HFFc6 (cell line): ENCODE results near the gene TRIM63. TPM values are rescaled to one million over a fixed set of nuclear protein-coding genes. Genes with fewer than 3 reads are reported as not detected.

Experiments used
- DNase-seq: peaks from one replicate; pipeline ENCODE4 v3.0.0-alpha.2; 2018
- H3K27ac Mint-ChIP-seq: 2 replicates; pipeline ENCODE4 v1.8.0; 2020; ENCODE audit warnings: mild to moderate bottlenecking, mixed read lengths
- H3K27me3 Mint-ChIP-seq: 2 replicates; pipeline ENCODE4 v1.8.0; 2021; ENCODE audit warnings: mild to moderate bottlenecking, moderate library complexity, mixed read lengths; ENCODE audit not compliant: insufficient read depth
- H3K36me3 Mint-ChIP-seq: 2 replicates; pipeline ENCODE4 v1.8.0; 2021; ENCODE audit warnings: low read depth, mixed read lengths
- H3K4me1 Mint-ChIP-seq: 2 replicates; pipeline ENCODE4 v1.8.0; 2020; ENCODE audit warnings: low read depth, mixed read lengths
- H3K4me3 Mint-ChIP-seq: 2 replicates; pipeline ENCODE4 v1.8.0; 2020; ENCODE audit warnings: mild to moderate bottlenecking, moderate library complexity, mixed read lengths
- H3K9me3 Mint-ChIP-seq: 2 replicates; pipeline ENCODE4 v1.8.0; 2020; ENCODE audit warnings: mild to moderate bottlenecking, mixed read lengths
- CTCF ChIP-seq: fragments of 200-600 bp; sonication (generic); IDR thresholded peaks from 2 replicates; pipeline ENCODE4 v1.5.0; 2021; ENCODE audit warnings: antibody characterized with exemption, mild to moderate bottlenecking
- total RNA-seq, 6 experiments: library from RNA; stranded (reverse); fragmentation: NEBNext Ultra II Directional; extraction: Animal tissue kit (Norgen Biotek cat#: 25700); gene quantifications; 2 replicates in 1 of 6; 3 replicates in 5 of 6; pipeline ENCODE4 v1.2.3, GENCODE V29; 2021

The TRIM63 gene
- total RNA-seq, 6 experiments from 2014 or later: not detected

GRCh38 chr1:26031611-26032220, 35.7 kb downstream of the TRIM63 start:
- Mint-ChIP-seq H3K9me3 (no peaks in the 10 kb centered on the region), H3K27ac (peak overlapping the region; percentile 88), H3K4me3 (no peak overlapping the region), H3K36me3 (peaks cover 8% of the 10 kb centered on the region; the same call in 1 of the 2 replicates), H3K27me3 (peaks cover 9% of the 10 kb centered on the region; the same call in 1 of the 2 replicates), H3K4me1 (peaks cover 62% of the 10 kb centered on the region)
- no peak for TF ChIP-seq CTCF
- DNase-seq: peak; percentile 69

GRCh38 chr1:26031196-26031595, 36.2 kb downstream of the TRIM63 start:
- Mint-ChIP-seq H3K27ac (peak overlapping the region; percentile 88), H3K9me3 (no peaks in the 10 kb centered on the region), H3K4me1 (peaks cover 58% of the 10 kb centered on the region), H3K4me3 (no peak overlapping the region), H3K36me3 (peaks cover 8% of the 10 kb centered on the region; the same call in 1 of the 2 replicates), H3K27me3 (peaks cover 9% of the 10 kb centered on the region; the same call in 1 of the 2 replicates)
- no peak for TF ChIP-seq CTCF
- DNase-seq: no peak

GRCh38 chr1:26029864-26030481, 37.5 kb downstream of the TRIM63 start:
- H3K36me3 Mint-ChIP-seq: peaks cover 8% of the 10 kb centered on the region; the same call in 1 of the 2 replicates
- H3K27ac Mint-ChIP-seq: no peak overlapping the region
- no peak for DNase-seq
- H3K9me3 Mint-ChIP-seq: no peaks in the 10 kb centered on the region
- H3K4me3 Mint-ChIP-seq: no peak overlapping the region
- peaks cover 52% of the 10 kb centered on the region for H3K4me1 Mint-ChIP-seq
- peaks cover 4% of the 10 kb centered on the region; the same call in 1 of the 2 replicates for H3K27me3 Mint-ChIP-seq
- peak; percentile 47 for TF ChIP-seq CTCF

GRCh38 chr1:26029054-26029863, 38.2 kb downstream of the TRIM63 start:
- peaks cover 3% of the 10 kb centered on the region; the same call in 1 of the 2 replicates for H3K27me3 Mint-ChIP-seq
- peaks cover 8% of the 10 kb centered on the region; the same call in 1 of the 2 replicates for H3K36me3 Mint-ChIP-seq

More at GRCh38 chr1:26029054-26029863, 38.2 kb downstream of the TRIM63 start:
- H3K9me3 Mint-ChIP-seq: no peaks in the 10 kb centered on the region
- H3K4me3 Mint-ChIP-seq: no peak overlapping the region
- no peak overlapping the region for H3K27ac Mint-ChIP-seq
- DNase-seq: no peak
- TF ChIP-seq CTCF: no peak
- H3K4me1 Mint-ChIP-seq: peaks cover 52% of the 10 kb centered on the region
